GM19467 (cell line): ENCODE data around the gene SLC6A19.

ENCODE experiments used
- ATAC-seq: cut with Tn5 transposase; IDR thresholded peaks from one replicate; pipeline ENCODE4 v1.9.1; 2021; ENCODE audit warnings: mild to moderate bottlenecking, moderate library complexity; ENCODE audit not compliant: unreplicated experiment

The SLC6A19 gene

GRCh38 chr5:1241509-1242080 is 40.2 kb downstream of the SLC6A19 start:
- ATAC-seq: no peak

- no peak for ATAC-seq
These were observed 41.5 kb downstream of the SLC6A19 start for GRCh38 chr5:1242733-1243486.

GRCh38 chr5:1243487-1244130 is 42.2 kb downstream of the SLC6A19 start:
- ATAC-seq: no peak

- no peak for ATAC-seq
These were observed 42.9 kb downstream of the SLC6A19 start for GRCh38 chr5:1244255-1244654.

GRCh38 chr5:1244976-1245375 is 43.6 kb downstream of the SLC6A19 start:
- ATAC-seq: no peak

DNA sequence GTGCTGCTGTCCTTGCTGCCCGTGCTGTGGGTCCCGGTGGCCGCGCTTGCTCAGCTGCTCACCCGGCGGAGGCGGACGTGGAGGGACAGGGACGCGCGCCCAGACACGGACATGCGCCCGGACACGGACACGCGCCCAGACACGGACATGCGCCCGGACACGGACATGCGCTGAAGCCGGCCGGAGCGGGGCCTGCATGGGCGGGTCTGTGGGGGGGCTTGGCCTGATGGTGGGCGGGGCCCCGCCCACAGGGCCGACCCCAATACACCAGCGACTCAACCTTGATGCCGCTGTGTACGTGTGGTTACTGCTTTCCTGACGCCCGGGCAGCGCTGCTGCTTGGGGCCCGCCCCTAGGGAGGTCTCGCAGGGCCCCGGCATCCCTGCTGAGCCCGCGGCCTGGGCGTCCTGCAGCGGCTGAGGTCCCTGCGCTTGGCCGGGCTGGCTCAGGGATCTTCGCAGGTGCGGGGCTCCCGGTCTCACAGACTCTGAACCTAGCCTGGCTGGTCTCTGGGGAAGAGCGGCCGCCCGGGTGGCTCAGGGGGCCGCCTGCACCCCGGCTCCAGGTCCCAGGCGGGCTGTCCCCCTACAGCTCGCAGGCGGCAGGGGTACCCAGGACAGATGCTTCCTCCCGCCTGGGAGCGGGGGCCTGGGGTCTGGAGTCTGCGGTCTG is 44.6 kb downstream of the SLC6A19 start:
- no peak for ATAC-seq

DNA sequence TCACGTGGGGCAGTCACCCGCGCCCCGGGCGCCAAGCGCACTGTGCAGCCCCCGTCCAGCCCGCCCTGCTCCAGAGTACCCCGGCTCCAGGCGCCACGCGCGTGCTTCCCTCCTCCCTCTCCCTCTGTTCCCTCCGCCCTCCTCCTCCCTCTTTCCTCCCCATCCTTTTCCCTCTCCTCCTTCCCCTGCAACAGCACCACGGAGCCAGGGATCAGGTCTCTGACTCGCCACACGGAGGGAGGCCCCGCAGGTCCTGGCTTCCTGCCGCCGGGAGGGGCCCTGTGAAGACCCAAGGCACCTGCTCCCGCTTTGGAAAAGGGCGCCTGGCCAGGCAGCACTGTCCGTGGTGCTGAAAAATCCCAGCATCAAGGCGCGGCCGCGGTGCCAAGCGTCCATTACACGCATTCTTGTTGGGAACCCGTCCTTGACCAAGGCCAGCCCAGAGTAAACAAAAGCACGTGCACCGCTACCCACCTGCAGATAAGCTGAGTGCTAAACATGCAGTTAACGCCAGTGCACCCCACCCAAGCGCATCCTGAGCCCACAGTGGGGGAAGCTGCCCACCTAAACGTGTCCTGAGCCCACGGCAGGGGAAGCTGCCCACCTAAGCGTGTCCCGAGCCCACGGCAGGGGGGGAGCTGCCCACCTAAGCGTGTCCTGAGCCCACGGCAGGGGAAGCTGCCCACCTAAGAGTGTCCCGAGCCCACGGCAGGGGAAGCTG is 45.5 kb downstream of the SLC6A19 start:
- no peak for ATAC-seq

DNA sequence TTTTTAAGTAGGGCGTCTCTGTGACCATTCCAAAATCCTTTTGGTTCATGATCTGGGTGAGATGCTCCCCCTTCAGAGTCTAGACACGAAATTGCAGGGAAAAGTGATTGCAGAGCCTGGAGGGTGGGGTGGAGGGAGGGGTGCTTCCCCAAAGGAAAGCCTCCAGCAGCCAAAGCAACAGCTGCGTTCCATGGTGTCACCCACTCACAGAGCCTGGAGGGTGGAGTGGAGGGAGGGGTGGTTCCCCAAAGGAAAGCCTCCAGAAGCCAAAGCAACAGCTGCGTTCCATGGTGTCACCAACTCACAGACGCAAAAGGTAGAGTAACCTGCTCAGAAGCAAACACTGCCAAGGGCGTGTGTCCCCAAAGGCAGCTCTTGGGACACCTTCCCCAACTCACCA is 46.4 kb downstream of the SLC6A19 start:
- no peak for ATAC-seq

DNA sequence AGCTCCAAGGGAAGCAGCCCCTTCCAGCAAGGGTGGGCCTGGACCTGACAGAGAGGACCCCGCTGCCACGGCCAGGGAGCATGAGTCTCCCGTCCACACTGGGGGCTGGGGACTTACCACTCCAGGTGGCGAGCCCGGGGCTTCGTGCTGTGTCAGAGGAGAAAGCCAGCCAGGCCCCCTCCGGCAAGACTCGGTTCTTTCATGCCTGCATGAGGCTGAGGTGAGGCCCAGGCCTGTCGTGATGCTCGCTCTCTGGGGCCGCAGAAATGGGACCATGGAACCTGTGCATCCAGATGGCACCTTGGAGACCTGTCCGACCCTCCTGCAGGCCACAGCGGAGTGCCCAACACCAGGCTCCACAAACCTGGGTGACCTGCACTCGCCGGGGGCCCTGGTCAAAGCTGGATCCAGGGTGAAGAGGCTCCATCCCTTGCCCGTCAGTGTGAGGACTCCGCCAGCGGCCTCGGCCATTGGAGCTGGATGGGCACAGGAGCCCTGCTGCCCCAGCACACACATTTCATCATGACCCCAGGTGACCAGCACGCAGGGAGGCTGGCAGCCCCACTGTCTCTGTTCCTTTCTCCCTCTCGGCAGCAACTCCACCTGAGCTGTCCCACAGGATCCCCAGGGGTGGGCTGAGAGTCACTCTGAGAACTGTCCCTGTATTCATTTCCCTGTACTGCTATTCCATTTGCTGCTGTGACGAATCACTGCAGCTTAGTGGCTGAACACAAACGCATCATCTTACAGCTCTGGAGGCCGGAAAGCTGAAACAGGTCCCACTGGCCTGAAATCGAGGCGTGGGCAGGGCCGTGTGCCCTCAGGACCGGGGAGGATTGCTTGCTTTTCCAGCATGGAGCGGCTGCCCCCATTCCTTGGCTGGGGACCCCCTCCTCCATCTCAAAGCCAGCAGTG is 48.2 kb downstream of the SLC6A19 start:
- no peak for ATAC-seq

GRCh38 chr5:1251678-1252580 is 50.5 kb downstream of the SLC6A19 start:
- no peak for ATAC-seq

- no peak for ATAC-seq
These were observed 51.3 kb downstream of the SLC6A19 start for GRCh38 chr5:1252681-1253080.

DNA sequence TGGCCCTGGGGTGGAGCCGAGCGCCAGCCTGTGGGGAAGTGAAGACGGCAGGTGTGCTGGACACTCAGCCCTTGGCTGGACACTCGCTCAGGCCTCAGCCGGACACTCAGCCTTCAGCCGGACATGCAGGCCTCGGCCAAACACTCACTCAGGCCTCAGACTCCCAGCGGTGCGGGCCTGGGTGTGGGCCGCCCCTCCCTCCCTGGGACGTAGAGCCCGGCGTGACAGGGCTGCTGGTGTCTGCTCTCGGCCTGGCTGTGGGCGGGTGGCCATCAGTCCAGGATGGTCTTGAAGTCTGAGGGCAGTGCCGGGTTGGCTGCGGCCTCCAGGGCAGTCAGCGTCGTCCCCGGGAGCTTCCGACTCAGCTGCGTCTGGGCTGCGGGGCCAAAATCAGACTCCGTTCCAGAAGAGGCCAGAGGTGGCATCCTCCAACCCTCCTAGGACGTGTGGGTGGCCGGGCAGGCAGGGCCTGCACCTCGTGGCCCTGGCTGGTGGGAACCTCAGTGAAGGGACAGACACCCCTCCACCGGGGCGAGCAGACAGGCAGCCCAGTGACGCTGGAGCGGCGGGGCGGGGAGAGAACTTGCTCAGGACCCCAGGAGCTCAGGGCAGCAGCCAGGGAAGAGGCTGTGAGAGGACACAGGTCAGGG is 52.2 kb downstream of the SLC6A19 start:
- no peak for ATAC-seq

DNA sequence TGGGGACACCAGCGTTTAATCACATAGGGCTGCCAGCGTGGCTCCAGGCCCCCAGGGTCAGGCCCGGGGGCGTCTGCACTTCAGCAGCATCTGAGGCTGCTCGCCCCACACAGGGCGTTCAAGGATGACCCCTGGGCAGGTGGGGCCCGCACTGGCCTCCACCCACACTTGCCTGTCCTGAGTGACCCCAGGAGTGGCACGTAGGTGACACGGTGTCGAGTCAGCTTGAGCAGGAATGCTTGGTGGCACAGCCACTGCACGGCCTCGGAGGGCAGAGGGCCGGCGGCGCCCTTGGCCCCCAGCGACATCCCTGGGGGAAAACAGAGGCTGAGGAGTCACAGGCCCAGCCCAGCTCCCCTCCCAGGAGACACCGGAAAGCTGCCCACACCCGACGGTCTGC is 52.8 kb downstream of the SLC6A19 start:
- ATAC-seq: no peak

GRCh38 chr5:1255081-1255561 is 53.7 kb downstream of the SLC6A19 start:
- no peak for ATAC-seq

DNA sequence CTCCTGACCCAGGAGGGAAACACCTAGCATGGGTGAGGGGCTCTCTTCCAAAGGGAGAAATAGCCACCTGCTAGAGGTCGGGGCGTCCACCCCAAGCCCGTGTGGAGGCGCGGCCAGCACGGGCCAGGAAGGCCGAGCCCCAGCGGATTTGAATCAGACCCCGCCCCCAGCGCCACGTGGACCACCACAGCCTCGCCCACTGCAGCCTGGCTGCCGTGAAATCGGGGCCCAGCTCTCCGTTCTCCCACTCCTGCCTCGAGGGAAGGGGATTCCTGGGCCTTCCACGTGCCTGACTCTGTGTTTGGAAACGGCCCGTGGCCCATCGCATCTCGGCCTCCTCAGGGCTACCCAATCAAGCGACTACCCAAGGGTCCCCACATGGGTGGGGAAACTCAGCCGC is 55.4 kb downstream of the SLC6A19 start:
- ATAC-seq: no peak

- no peak for ATAC-seq
These were observed 56.0 kb downstream of the SLC6A19 start for GRCh38 chr5:1257363-1257762.

DNA sequence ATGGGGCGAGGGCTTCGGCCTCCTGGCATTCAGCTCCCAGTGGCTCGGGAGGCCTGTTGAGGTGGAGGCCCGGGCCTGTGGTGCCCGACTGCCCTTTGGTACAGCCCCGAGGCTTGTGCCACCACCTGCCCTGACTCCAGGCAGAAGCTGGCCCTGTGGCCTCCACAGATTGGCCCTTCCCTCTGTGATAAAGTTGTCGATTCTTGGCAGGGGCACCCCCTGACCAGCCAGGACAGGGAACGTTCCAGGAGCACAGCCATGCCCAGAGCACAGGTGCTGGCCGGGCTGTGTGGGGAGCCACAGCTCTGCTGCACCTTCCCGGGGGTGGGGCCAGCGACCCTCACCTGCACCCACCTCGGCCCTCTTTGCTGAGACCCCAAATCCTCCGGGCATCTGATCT is 56.4 kb downstream of the SLC6A19 start:
- no peak for ATAC-seq

DNA sequence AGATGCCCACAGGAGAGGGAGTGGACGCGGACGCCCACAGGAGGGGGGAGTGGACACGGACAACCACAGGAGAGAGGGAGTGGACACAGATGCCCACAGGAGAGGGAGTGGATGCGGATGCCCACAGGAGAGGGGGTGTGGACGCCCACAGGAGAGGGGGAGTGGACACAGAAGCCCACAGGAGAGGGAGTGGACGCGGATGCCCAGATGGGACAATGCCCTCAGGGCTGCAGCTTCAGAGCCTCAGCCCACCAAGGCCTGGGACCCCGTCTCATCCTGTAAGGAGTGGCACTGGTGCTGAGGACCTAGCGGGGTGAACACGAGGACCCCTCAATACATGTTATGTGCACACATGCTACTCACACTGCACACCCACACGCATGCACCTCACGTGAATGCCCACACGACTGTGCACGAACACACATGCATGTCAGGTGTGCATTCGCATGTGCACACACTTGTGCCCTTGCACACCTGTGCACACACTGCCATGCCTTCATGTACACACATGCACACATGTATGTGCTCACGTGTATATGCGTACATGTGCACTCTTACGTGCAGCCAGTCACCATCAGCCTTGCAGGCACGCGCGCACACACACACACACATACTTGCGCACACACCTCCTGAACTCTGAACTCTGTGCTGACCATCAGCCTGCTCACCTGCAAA is 58.5 kb downstream of the SLC6A19 start:
- no peak for ATAC-seq
